ENCODE results near the gene RALGAPB. TPM values are rescaled to one million over a fixed set of nuclear protein-coding genes. Genes with fewer than 3 reads are reported as not detected.
"Not testable (repeated sequence)": the region's sequence is repeated elsewhere in the genome, so short reads cannot be mapped to it uniquely, and the experiment has no call there.

The RALGAPB gene
- polyA plus RNA-seq, 1 of the 3 experiments (the other 2 are of a cell fraction): 10.8 TPM

- CTCF ChIA-PET, DNase-seq, POLR2A ChIA-PET: not testable (repeated sequence)
Observed at GRCh38 chr20:38461569-38461968, 11.1 kb upstream of the RALGAPB start.

GRCh38 chr20:38466171-38466570 is 6.5 kb upstream of the RALGAPB start:
- DNase-seq: no peak
- POLR2A ChIA-PET: no interaction called here
- TF ChIP-seq RFX5 (IDR thresholded peaks at IDR 0.05; ENCODE audit: low read length) (no peak), JUND (IDR thresholded peaks at IDR 0.05) (no peak), NFIC (IDR thresholded peaks at IDR 0.05; ENCODE audit: borderline replicate concordance) (no peak), USF1 (IDR thresholded peaks at IDR 0.05; ENCODE audit: borderline replicate concordance, low read depth) (no peak), TCF12 (IDR thresholded peaks at IDR 0.05) (no peak), RAD21 (IDR thresholded peaks at IDR 0.05; ENCODE audit: low read length) (no peak), PBX3 (IDR thresholded peaks at IDR 0.05) (no peak), FOXM1 (IDR thresholded peaks at IDR 0.05; ENCODE audit: low read depth) (no peak), NRF1 (IDR thresholded peaks at IDR 0.05; ENCODE audit: low read depth, low read length) (no peak), REST (IDR thresholded peaks at IDR 0.05; ENCODE audit: low read depth, low read length) (no peak), IRF3 (IDR thresholded peaks at IDR 0.05; ENCODE audit: low read depth, low read length) (no peak), USF2 (IDR thresholded peaks at IDR 0.05; ENCODE audit: borderline replicate concordance, low read depth, low read length) (no peak), YY1 (IDR thresholded peaks at IDR 0.05; ENCODE audit: low read depth) (no peak), RXRA (IDR thresholded peaks at IDR 0.05; ENCODE audit: borderline replicate concordance, low read depth) (no peak), MAX (IDR thresholded peaks at IDR 0.05; ENCODE audit: low read depth) (no peak), SMC3 (IDR thresholded peaks at IDR 0.05; ENCODE audit: low read depth, low read length) (no peak), EZH2phosphoT487 (IDR thresholded peaks at IDR 0.05; ENCODE audit: borderline replicate concordance, low read depth) (no peak)

More at GRCh38 chr20:38461569-38461968, 11.1 kb upstream of the RALGAPB start:
- not testable (repeated sequence) for H4K20me1 ChIP-seq (ENCODE audit: insufficient read depth); H3K4me2 ChIP-seq; H3K27ac ChIP-seq (ENCODE audit: low read depth in 2 of 2, low read length in 1 of 2); H3K9me2 ChIP-seq; H3K36me3 ChIP-seq (replicated peaks in 1 of 2; ENCODE audit: control insufficient read depth in 1 of 2, insufficient read depth in 2 of 2, low read length in 1 of 2); H2AFZ ChIP-seq (ENCODE audit: low read depth); H3K27me3 ChIP-seq (ENCODE audit: insufficient read depth); H3K9me3 ChIP-seq; H3K79me2 ChIP-seq (ENCODE audit: insufficient read depth); H3K9ac ChIP-seq; H3K4me1 ChIP-seq (ENCODE audit: control insufficient read depth in 1 of 2, insufficient read depth in 2 of 2, low read depth in 1 of 2, low read length in 1 of 2); H3F3A ChIP-seq (replicated peaks; ENCODE audit: insufficient read depth); H3K4me3 ChIP-seq (ENCODE audit: low read depth in 2 of 2, low read length in 1 of 2)
- WGBS (ENCODE audit: low lambda C conversion rate): 90% methylated on average over 9 of the region's 30 CpGs

More at GRCh38 chr20:38466171-38466570, 6.5 kb upstream of the RALGAPB start:
- no peak overlapping the region for H3K27ac ChIP-seq (ENCODE audit: low read depth in 2 of 2, low read length in 1 of 2)
- no peaks in the 10 kb centered on the region for H3K9me2 ChIP-seq
- H3K79me2 ChIP-seq (ENCODE audit: insufficient read depth): no peaks in the 10 kb centered on the region
- H4K20me1 ChIP-seq (ENCODE audit: insufficient read depth): no peaks in the 10 kb centered on the region
- CTCF ChIA-PET: interaction anchor here (1.1 to 2.1 kb wide), 2 partner anchors 19 to 31 kb away, joined by 3 to 11 read pairs; partner anchors contain the start of gene SNHG17
- no peaks in the 10 kb centered on the region for H3K27me3 ChIP-seq (ENCODE audit: insufficient read depth)
- WGBS (ENCODE audit: low lambda C conversion rate): 34% methylated on average over 2 of the region's 2 CpGs
- H3K36me3 ChIP-seq (replicated peaks in 1 of 2; ENCODE audit: control insufficient read depth in 1 of 2, insufficient read depth in 2 of 2, low read length in 1 of 2): no peaks in the 10 kb centered on the region
- H2AFZ ChIP-seq (ENCODE audit: low read depth): no peak overlapping the region
- H3K4me3 ChIP-seq (ENCODE audit: low read depth in 2 of 2, low read length in 1 of 2): no peak overlapping the region
- H3K9me3 ChIP-seq: no peaks in the 10 kb centered on the region
- H3K4me1 ChIP-seq (ENCODE audit: control insufficient read depth in 1 of 2, insufficient read depth in 2 of 2, low read depth in 1 of 2, low read length in 1 of 2): no peaks in the 10 kb centered on the region
- no peak overlapping the region for H3K4me2 ChIP-seq
- no peaks in the 10 kb centered on the region for H3F3A ChIP-seq (replicated peaks; ENCODE audit: insufficient read depth)
- no peak overlapping the region for H3K9ac ChIP-seq

Measured in SK-N-SH (cell line).